ENCODE data around the gene SERTAD2.

GRCh38 chr2:64613276-64613675 is 40.4 kb downstream of the SERTAD2 start:
- TF ChIP-seq CTCF (conservative IDR thresholded peaks at IDR 0.05) = no peak
- TF ChIP-seq ZFX (IDR thresholded peaks at IDR 0.05) = no peak

All from C4-2B (cell line).